SK-N-SH (cell line): ENCODE results near the gene MYH6. TPM values are rescaled to one million over a fixed set of nuclear protein-coding genes. Genes with fewer than 3 reads are reported as not detected.

ENCODE experiments used
- CTCF ChIA-PET: fragments of 300-600, 350-600 bp; formaldehyde crosslinking; extraction: SDS; loops from one replicate; lab custom pipeline; 2021; lab: Yijun Ruan, JAX
- POLR2A ChIA-PET: fragments of 350-600 bp; sonication (Branson Sonifier 250); formaldehyde crosslinking; extraction: SDS; loops from one replicate; lab custom pipeline; 2020; ENCODE audit warnings: antibody characterized with exemption, inconsistent platforms; lab: Yijun Ruan, JAX
- DNase-seq: peaks from one replicate; pipeline ENCODE4 v3.0.0; 2012
- H2AFZ ChIP-seq: fragments of 200-600 bp; sonication (generic); 2 replicates; pipeline ENCODE4 v1.8.1; 2016; ENCODE audit warnings: antibody characterized with exemption, mild to moderate bottlenecking, low read depth
- H3F3A ChIP-seq: fragments of 200-600 bp; sonication (generic); replicated peaks from 2 replicates; pipeline ENCODE3; 2016; ENCODE audit warnings: antibody characterized with exemption, mild to moderate bottlenecking; ENCODE audit not compliant: insufficient read depth
- H3K27ac ChIP-seq, 2 experiments: fragments of 200-500 bp in 1 of 2; fragments of 200-600 bp in 1 of 2; sonication (Bioruptor generic) in 1 of 2; sonication (generic), shearing (Covaris generic) in 1 of 2; 2 replicates each; pipeline versions ENCODE4 v1.5.1 to v1.6.1; 2014 to 2016; ENCODE audit warnings: low read depth in 2 of 2, inconsistent platforms in 1 of 2, low read length in 1 of 2, mild to moderate bottlenecking in 1 of 2, mixed read lengths in 1 of 2
- H3K27me3 ChIP-seq: fragments of 200-600 bp; sonication (generic), shearing (Covaris generic); 2 replicates; pipeline ENCODE4 v1.6.1; 2016; ENCODE audit warnings: mixed run types; ENCODE audit not compliant: insufficient read depth
- H3K36me3 ChIP-seq, 2 experiments: fragments of 200-500 bp in 1 of 2; fragments of 200-600 bp in 1 of 2; sonication (Bioruptor generic) in 1 of 2; sonication (generic) in 1 of 2; replicated peaks in 1 of 2; 2 replicates each; pipeline versions ENCODE3 to v1.5.1; 2014 to 2016; ENCODE audit warnings: low read length in 1 of 2, mild to moderate bottlenecking in 1 of 2; ENCODE audit not compliant: insufficient read depth in 2 of 2, control insufficient read depth in 1 of 2
- H3K4me1 ChIP-seq, 2 experiments: fragments of 200-500 bp in 1 of 2; fragments of 200-600 bp in 1 of 2; sonication (Bioruptor generic) in 1 of 2; sonication (generic), shearing (Covaris generic) in 1 of 2; 2 replicates each; pipeline versions ENCODE4 v1.5.1 to v1.6.1; 2014 to 2016; ENCODE audit warnings: low read depth in 1 of 2, low read length in 1 of 2, mixed run types in 1 of 2; ENCODE audit not compliant: insufficient read depth in 2 of 2, control insufficient read depth in 1 of 2
- H3K4me2 ChIP-seq: fragments of 200-600 bp; sonication (generic), shearing (Covaris generic); 2 replicates; pipeline ENCODE4 v1.6.1; 2017; ENCODE audit warnings: mixed run types
- H3K4me3 ChIP-seq, 2 experiments: fragments of 200-500 bp in 1 of 2; fragments of 200-600 bp in 1 of 2; sonication (Bioruptor generic) in 1 of 2; sonication (generic), shearing (Covaris generic) in 1 of 2; 2 replicates each; pipeline versions ENCODE4 v1.5.1 to v1.8.1; 2014 to 2016; ENCODE audit warnings: low read depth in 2 of 2, inconsistent platforms in 1 of 2, low read length in 1 of 2, mild to moderate bottlenecking in 1 of 2, mixed read lengths in 1 of 2, moderate library complexity in 1 of 2
- H3K79me2 ChIP-seq: fragments of 200-600 bp; sonication (generic); 2 replicates; pipeline ENCODE4 v1.8.1; 2017; ENCODE audit warnings: mild to moderate bottlenecking; ENCODE audit not compliant: insufficient read depth
- H3K9ac ChIP-seq: fragments of 200-600 bp; sonication (generic); 2 replicates; pipeline ENCODE4 v1.6.1; 2017; ENCODE audit warnings: mixed run types
- H3K9me2 ChIP-seq: fragments of 200-600 bp; sonication (generic); 2 replicates; pipeline ENCODE4 v1.6.1; 2017; ENCODE audit warnings: mixed run types
- H3K9me3 ChIP-seq: fragments of 200-600 bp; sonication (generic); 2 replicates; pipeline ENCODE4 v1.6.1; 2017; ENCODE audit warnings: mixed run types, mild to moderate bottlenecking, moderate library complexity
- H4K20me1 ChIP-seq: fragments of 200-600 bp; sonication (generic); 2 replicates; pipeline ENCODE4 v1.6.1; 2017; ENCODE audit warnings: mild to moderate bottlenecking, mixed run types; ENCODE audit not compliant: insufficient read depth
- CHD2 ChIP-seq: fragments of 150-350 bp; IDR thresholded peaks from 2 replicates; pipeline ENCODE4 v1.6.1; 2018; ENCODE audit warnings: low read length; ENCODE audit not compliant: partially characterized antibody
- ELF1 ChIP-seq: IDR thresholded peaks from 2 replicates; pipeline ENCODE4 v1.4.0; 2012
- EP300 ChIP-seq, 2 experiments: IDR thresholded peaks; 2 replicates each; pipeline versions ENCODE4 v1.4.0 to v1.6.1; 2012; ENCODE audit warnings: borderline replicate concordance in 1 of 2, low read depth in 1 of 2, low read length in 1 of 2
- FOXM1 ChIP-seq: IDR thresholded peaks from 2 replicates; pipeline ENCODE4 v1.4.0; 2012; ENCODE audit warnings: low read depth, mild to moderate bottlenecking
- GABPA ChIP-seq: IDR thresholded peaks from 2 replicates; pipeline ENCODE4 v1.4.0; 2012; ENCODE audit warnings: low read depth, mild to moderate bottlenecking
- GATA2 ChIP-seq: sonication (generic); formaldehyde crosslinking; IDR thresholded peaks from 2 replicates; pipeline ENCODE4 v1.5.0; 2020; ENCODE audit warnings: mild to moderate bottlenecking, missing genetic modification reagents
- IRF3 ChIP-seq: fragments of 150-350 bp; IDR thresholded peaks from 2 replicates; pipeline ENCODE4 v1.6.1; 2016; ENCODE audit warnings: mild to moderate bottlenecking, low read depth, low read length
- MAX ChIP-seq: IDR thresholded peaks from 2 replicates; pipeline ENCODE4 v1.4.0; 2012; ENCODE audit warnings: low read depth
- NFIC ChIP-seq: IDR thresholded peaks from 2 replicates; pipeline ENCODE4 v1.4.0; 2012; ENCODE audit warnings: borderline replicate concordance
- NRF1 ChIP-seq: IDR thresholded peaks from 2 replicates; pipeline ENCODE4 v1.6.1; 2012; ENCODE audit warnings: low read depth, mild to moderate bottlenecking, low read length
- PBX3 ChIP-seq: IDR thresholded peaks from 2 replicates; pipeline ENCODE4; 2012
- POLR2AphosphoS5 ChIP-seq: IDR thresholded peaks from 2 replicates; pipeline ENCODE4 v1.6.1; 2012; ENCODE audit warnings: low read depth, low read length
- RXRA ChIP-seq: IDR thresholded peaks from 2 replicates; pipeline ENCODE4 v1.4.0; 2012; ENCODE audit warnings: low read depth, mild to moderate bottlenecking, borderline replicate concordance
- SMC3 ChIP-seq: IDR thresholded peaks from 2 replicates; pipeline ENCODE4 v1.6.1; 2012; ENCODE audit warnings: low read depth, low read length, improper control_type of control experiment
- TEAD4 ChIP-seq: IDR thresholded peaks from 2 replicates; pipeline ENCODE4 v1.4.0; 2012; ENCODE audit warnings: mild to moderate bottlenecking, borderline replicate concordance; ENCODE audit not compliant: insufficient read depth
- YY1 ChIP-seq: IDR thresholded peaks from 2 replicates; pipeline ENCODE4 v1.4.0; 2012; ENCODE audit warnings: low read depth, mild to moderate bottlenecking
- ZBTB33 ChIP-seq: IDR thresholded peaks from 2 replicates; pipeline ENCODE4 v1.4.0; 2012; ENCODE audit warnings: low read depth, borderline replicate concordance
- WGBS: methylation state at CpG from one replicate; pipeline ENCODE4 v1.1.6; 2017; ENCODE audit warnings: low lambda C conversion rate; 5-methylcytosine and 5-hydroxymethylcytosine counted together
- polyA plus RNA-seq, 3 experiments: library from polyadenylated mRNA; depleted of rRNA; stranded (reverse); fragments of >200 nt; gene quantifications; 2 replicates each; pipeline ENCODE4 v1.2.3, GENCODE V29; 2012

MYH6 gene
- polyA plus RNA-seq, 1 of the 3 experiments (the other 2 are of a cell fraction) = not detected

GRCh38 chr14:23443411-23443812 lies 35.3 kb upstream of the MYH6 start:
- no peaks in the 10 kb centered on the region for H4K20me1 ChIP-seq
- no peak overlapping the region for H3K9ac ChIP-seq
- H3K9me2 ChIP-seq = no peaks in the 10 kb centered on the region
- H3K4me3 ChIP-seq = no peak overlapping the region
- no peak overlapping the region for H2AFZ ChIP-seq
- peaks cover 23% of the 10 kb centered on the region for H3K27me3 ChIP-seq
- no peaks in the 10 kb centered on the region for H3K4me1 ChIP-seq
- H3K79me2 ChIP-seq = no peaks in the 10 kb centered on the region
- H3K4me2 ChIP-seq = no peak overlapping the region
- ChIA-PET POLR2A (interaction anchor here (1.5 kb wide), 1 partner anchor 11 kb away, joined by 3 read pairs; no protein-coding TSS in a partner anchor), CTCF (interaction anchor here (0.8 to 1.4 kb wide), 2 partner anchors 23 to 64 kb away, joined by 3 to 6 read pairs; no protein-coding TSS in a partner anchor)
- no peak for DNase-seq
- TF ChIP-seq MAX = no peak
- TF ChIP-seq CHD2 = no peak
- TF ChIP-seq PBX3 = no peak
- TF ChIP-seq GATA2 (CRISPR knock-in tag) = no peak
- TF ChIP-seq GABPA = no peak
- no peak for TF ChIP-seq ELF1
- no peak for TF ChIP-seq YY1
- TF ChIP-seq NRF1 = no peak
- no peak for TF ChIP-seq IRF3
- no peak for TF ChIP-seq TEAD4
- TF ChIP-seq FOXM1 = no peak
- TF ChIP-seq ZBTB33 = no peak
- TF ChIP-seq POLR2AphosphoS5 = no peak
- no peak for TF ChIP-seq EP300 (IDR thresholded peaks at IDR 0.05; ENCODE audit: borderline replicate concordance in 1 of 2, low read depth in 1 of 2, low read length in 1 of 2)
- no peak for TF ChIP-seq SMC3
- no peak for TF ChIP-seq NFIC
- TF ChIP-seq RXRA = no peak
- no peak overlapping the region for H3K27ac ChIP-seq
- no peaks in the 10 kb centered on the region for H3K9me3 ChIP-seq
- WGBS = 45% methylated on average over 11 of the region's 11 CpGs
- no peaks in the 10 kb centered on the region for H3K36me3 ChIP-seq
- no peaks in the 10 kb centered on the region for H3F3A ChIP-seq
